H1 (cell line): ENCODE data around the gene HOXB3. TPM values are rescaled to one million over a fixed set of nuclear protein-coding genes. Genes with fewer than 3 reads are reported as not detected.

Experiments
- ASH2L ChIP-seq: fragments of 200-600, 300-600 bp; sonication (generic); IDR thresholded peaks from one replicate; pipeline ENCODE4 v1.7.1; 2017; ENCODE audit warnings: low read length
- EP300 ChIP-seq, 2 experiments: IDR thresholded peaks; 1 replicate in 1 of 2; 2 replicates in 1 of 2; pipeline ENCODE4 v1.6.1; 2011 to 2012; ENCODE audit warnings: low read depth in 2 of 2, low read length in 2 of 2, mild to moderate bottlenecking in 2 of 2, borderline replicate concordance in 1 of 2, inconsistent platforms in 1 of 2, moderate library complexity in 1 of 2
- EZH2 ChIP-seq: fragments of 200-600 bp; sonication (generic); IDR thresholded peaks from 2 replicates; pipeline ENCODE4 v1.7.1; 2012; ENCODE audit warnings: low read depth, mild to moderate bottlenecking, moderate library complexity, low read length, inconsistent platforms; ENCODE audit not compliant: severe bottlenecking
- FOSL1 ChIP-seq: IDR thresholded peaks from 2 replicates; pipeline ENCODE4 v1.6.1; 2011; ENCODE audit warnings: mild to moderate bottlenecking, low read depth, low read length, moderate library complexity; ENCODE audit not compliant: insufficient read depth
- SP4 ChIP-seq: IDR thresholded peaks from 2 replicates; pipeline ENCODE4 v1.6.1; 2012; ENCODE audit warnings: low read length, inconsistent platforms
- YY1 ChIP-seq: IDR thresholded peaks from 2 replicates; pipeline ENCODE4 v1.6.1; 2011; ENCODE audit warnings: low read depth, mild to moderate bottlenecking, low read length
- polyA plus RNA-seq, 7 experiments: library from polyadenylated mRNA; depleted of rRNA in 3 of 7; stranded (reverse) in 5 of 7; unstranded in 2 of 7; fragments of >200 nt in 5 of 7; fragments of 200-250 nt in 2 of 7; gene quantifications; 1 replicate in 5 of 7; 2 replicates in 1 of 7; 4 replicates in 1 of 7; pipeline versions ENCODE4 v1.2.1 to v1.2.3, GENCODE V29; 2011 to 2013; ENCODE audit warnings: missing spikeins in 2 of 7, mixed read lengths in 2 of 7
- total RNA-seq: library from RNA; stranded (reverse); fragmentation: NEBNext Ultra II Directional; extraction: Animal tissue kit (Norgen Biotek cat#: 25700); gene quantifications from 2 replicates; pipeline ENCODE4 v1.2.1, GENCODE V29; 2021
- TF ChIP-seq, protein P1 (sequence below): fragments of 300-600 bp; sonication (generic); IDR thresholded peaks from 2 replicates; pipeline ENCODE4 v1.7.1; 2012; ENCODE audit warnings: low read length, moderate library complexity, mild to moderate bottlenecking, inconsistent platforms; ENCODE audit not compliant: insufficient replicate concordance
- TF ChIP-seq, protein P2 (sequence below): IDR thresholded peaks from 2 replicates; pipeline ENCODE4 v1.6.1; 2012; ENCODE audit warnings: inconsistent platforms

The HOXB3 gene
- total and polyA plus RNA-seq, 2 of the 8 experiments (the other 6 are each of a cell fraction or from before 2014, with no cell fraction given): not detected

DNA sequence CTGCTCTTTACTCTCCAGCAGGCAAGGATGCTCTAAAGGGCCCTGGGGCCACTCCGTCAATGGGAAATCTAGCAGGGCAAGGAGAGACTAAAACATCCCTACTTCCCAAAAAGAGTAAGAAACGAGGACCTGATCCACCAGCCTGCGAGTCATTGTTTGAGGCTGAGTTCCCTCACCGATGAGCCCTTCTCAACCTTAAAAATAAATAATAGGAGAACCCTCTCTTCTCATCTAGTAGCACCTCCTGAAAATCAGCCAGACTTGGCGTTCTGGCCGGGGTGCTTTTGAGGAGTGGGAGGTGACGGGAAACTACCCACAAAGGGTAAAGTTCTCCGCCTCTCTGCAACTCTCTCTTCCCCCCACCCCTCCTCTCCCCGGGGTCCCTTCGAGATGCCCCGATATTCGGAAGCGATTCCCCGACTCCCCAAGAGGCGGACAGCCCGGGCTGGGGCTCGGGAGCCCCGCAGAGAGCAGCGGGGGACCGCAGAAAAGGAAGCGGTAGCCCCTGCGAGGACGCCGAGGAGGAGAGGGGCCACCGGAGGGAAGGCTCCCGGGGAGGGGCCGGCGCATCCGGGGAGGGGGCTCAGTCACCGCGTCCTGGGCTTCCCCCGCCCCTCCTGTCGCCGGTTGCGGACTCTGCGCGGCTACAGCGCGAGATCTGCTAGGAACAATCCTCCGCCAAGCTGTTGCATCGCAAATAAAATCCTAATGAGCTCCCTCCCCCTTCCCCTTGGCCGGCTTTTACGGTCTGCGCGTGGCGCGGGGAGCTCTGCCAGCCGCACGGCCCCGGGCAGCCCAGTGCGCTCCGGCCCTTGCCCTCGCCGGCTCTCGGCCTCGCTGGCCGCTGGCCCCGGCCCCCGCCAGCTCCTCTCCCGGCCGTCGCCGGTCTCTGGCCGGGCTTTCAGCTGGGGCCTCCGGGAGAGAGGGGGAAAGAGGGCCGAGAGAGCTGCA lies 34.8 kb upstream of the HOXB3 start (continued):
- TF ChIP-seq, protein P1, sequence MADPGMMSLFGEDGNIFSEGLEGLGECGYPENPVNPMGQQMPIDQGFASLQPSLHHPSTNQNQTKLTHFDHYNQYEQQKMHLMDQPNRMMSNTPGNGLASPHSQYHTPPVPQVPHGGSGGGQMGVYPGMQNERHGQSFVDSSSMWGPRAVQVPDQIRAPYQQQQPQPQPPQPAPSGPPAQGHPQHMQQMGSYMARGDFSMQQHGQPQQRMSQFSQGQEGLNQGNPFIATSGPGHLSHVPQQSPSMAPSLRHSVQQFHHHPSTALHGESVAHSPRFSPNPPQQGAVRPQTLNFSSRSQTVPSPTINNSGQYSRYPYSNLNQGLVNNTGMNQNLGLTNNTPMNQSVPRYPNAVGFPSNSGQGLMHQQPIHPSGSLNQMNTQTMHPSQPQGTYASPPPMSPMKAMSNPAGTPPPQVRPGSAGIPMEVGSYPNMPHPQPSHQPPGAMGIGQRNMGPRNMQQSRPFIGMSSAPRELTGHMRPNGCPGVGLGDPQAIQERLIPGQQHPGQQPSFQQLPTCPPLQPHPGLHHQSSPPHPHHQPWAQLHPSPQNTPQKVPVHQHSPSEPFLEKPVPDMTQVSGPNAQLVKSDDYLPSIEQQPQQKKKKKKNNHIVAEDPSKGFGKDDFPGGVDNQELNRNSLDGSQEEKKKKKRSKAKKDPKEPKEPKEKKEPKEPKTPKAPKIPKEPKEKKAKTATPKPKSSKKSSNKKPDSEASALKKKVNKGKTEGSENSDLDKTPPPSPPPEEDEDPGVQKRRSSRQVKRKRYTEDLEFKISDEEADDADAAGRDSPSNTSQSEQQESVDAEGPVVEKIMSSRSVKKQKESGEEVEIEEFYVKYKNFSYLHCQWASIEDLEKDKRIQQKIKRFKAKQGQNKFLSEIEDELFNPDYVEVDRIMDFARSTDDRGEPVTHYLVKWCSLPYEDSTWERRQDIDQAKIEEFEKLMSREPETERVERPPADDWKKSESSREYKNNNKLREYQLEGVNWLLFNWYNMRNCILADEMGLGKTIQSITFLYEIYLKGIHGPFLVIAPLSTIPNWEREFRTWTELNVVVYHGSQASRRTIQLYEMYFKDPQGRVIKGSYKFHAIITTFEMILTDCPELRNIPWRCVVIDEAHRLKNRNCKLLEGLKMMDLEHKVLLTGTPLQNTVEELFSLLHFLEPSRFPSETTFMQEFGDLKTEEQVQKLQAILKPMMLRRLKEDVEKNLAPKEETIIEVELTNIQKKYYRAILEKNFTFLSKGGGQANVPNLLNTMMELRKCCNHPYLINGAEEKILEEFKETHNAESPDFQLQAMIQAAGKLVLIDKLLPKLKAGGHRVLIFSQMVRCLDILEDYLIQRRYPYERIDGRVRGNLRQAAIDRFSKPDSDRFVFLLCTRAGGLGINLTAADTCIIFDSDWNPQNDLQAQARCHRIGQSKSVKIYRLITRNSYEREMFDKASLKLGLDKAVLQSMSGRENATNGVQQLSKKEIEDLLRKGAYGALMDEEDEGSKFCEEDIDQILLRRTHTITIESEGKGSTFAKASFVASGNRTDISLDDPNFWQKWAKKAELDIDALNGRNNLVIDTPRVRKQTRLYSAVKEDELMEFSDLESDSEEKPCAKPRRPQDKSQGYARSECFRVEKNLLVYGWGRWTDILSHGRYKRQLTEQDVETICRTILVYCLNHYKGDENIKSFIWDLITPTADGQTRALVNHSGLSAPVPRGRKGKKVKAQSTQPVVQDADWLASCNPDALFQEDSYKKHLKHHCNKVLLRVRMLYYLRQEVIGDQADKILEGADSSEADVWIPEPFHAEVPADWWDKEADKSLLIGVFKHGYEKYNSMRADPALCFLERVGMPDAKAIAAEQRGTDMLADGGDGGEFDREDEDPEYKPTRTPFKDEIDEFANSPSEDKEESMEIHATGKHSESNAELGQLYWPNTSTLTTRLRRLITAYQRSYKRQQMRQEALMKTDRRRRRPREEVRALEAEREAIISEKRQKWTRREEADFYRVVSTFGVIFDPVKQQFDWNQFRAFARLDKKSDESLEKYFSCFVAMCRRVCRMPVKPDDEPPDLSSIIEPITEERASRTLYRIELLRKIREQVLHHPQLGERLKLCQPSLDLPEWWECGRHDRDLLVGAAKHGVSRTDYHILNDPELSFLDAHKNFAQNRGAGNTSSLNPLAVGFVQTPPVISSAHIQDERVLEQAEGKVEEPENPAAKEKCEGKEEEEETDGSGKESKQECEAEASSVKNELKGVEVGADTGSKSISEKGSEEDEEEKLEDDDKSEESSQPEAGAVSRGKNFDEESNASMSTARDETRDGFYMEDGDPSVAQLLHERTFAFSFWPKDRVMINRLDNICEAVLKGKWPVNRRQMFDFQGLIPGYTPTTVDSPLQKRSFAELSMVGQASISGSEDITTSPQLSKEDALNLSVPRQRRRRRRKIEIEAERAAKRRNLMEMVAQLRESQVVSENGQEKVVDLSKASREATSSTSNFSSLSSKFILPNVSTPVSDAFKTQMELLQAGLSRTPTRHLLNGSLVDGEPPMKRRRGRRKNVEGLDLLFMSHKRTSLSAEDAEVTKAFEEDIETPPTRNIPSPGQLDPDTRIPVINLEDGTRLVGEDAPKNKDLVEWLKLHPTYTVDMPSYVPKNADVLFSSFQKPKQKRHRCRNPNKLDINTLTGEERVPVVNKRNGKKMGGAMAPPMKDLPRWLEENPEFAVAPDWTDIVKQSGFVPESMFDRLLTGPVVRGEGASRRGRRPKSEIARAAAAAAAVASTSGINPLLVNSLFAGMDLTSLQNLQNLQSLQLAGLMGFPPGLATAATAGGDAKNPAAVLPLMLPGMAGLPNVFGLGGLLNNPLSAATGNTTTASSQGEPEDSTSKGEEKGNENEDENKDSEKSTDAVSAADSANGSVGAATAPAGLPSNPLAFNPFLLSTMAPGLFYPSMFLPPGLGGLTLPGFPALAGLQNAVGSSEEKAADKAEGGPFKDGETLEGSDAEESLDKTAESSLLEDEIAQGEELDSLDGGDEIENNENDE: no peak
- no peak for TF ChIP-seq EP300 (IDR thresholded peaks at IDR 0.05; ENCODE audit: borderline replicate concordance in 1 of 2, low read depth in 2 of 2, low read length in 2 of 2)
- TF ChIP-seq SP4: no peak
- TF ChIP-seq ASH2L: peak; percentile 58
- TF ChIP-seq EZH2: peak; percentile 96
- no peak for TF ChIP-seq FOSL1
- 0 out of 2 replicates have a peak, but pooled peaks have one; percentile 4 for TF ChIP-seq YY1
- TF ChIP-seq, protein P2, sequence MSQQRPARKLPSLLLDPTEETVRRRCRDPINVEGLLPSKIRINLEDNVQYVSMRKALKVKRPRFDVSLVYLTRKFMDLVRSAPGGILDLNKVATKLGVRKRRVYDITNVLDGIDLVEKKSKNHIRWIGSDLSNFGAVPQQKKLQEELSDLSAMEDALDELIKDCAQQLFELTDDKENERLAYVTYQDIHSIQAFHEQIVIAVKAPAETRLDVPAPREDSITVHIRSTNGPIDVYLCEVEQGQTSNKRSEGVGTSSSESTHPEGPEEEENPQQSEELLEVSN: no peak
